SK-N-SH (cell line): Measurements from ENCODE around the gene FRY. TPM values are rescaled to one million over a fixed set of nuclear protein-coding genes. Genes with fewer than 3 reads are reported as not detected.

Experiments
- CTCF ChIA-PET: fragments of 300-600, 350-600 bp; formaldehyde crosslinking; extraction: SDS; loops from one replicate; lab custom pipeline; 2021; lab: Yijun Ruan, JAX
- POLR2A ChIA-PET: fragments of 350-600 bp; sonication (Branson Sonifier 250); formaldehyde crosslinking; extraction: SDS; loops from one replicate; lab custom pipeline; 2020; ENCODE audit warnings: antibody characterized with exemption, inconsistent platforms; lab: Yijun Ruan, JAX
- DNase-seq: peaks from one replicate; pipeline ENCODE4 v3.0.0; 2012
- H2AFZ ChIP-seq: fragments of 200-600 bp; sonication (generic); 2 replicates; pipeline ENCODE4 v1.8.1; 2016; ENCODE audit warnings: antibody characterized with exemption, mild to moderate bottlenecking, low read depth
- H3F3A ChIP-seq: fragments of 200-600 bp; sonication (generic); replicated peaks from 2 replicates; pipeline ENCODE3; 2016; ENCODE audit warnings: antibody characterized with exemption, mild to moderate bottlenecking; ENCODE audit not compliant: insufficient read depth
- H3K27ac ChIP-seq, 2 experiments: fragments of 200-500 bp in 1 of 2; fragments of 200-600 bp in 1 of 2; sonication (Bioruptor generic) in 1 of 2; sonication (generic), shearing (Covaris generic) in 1 of 2; 2 replicates each; pipeline versions ENCODE4 v1.5.1 to v1.6.1; 2014 to 2016; ENCODE audit warnings: low read depth in 2 of 2, inconsistent platforms in 1 of 2, low read length in 1 of 2, mild to moderate bottlenecking in 1 of 2, mixed read lengths in 1 of 2
- H3K27me3 ChIP-seq: fragments of 200-600 bp; sonication (generic), shearing (Covaris generic); 2 replicates; pipeline ENCODE4 v1.6.1; 2016; ENCODE audit warnings: mixed run types; ENCODE audit not compliant: insufficient read depth
- H3K36me3 ChIP-seq, 2 experiments: fragments of 200-500 bp in 1 of 2; fragments of 200-600 bp in 1 of 2; sonication (Bioruptor generic) in 1 of 2; sonication (generic) in 1 of 2; replicated peaks in 1 of 2; 2 replicates each; pipeline versions ENCODE3 to v1.5.1; 2014 to 2016; ENCODE audit warnings: low read length in 1 of 2, mild to moderate bottlenecking in 1 of 2; ENCODE audit not compliant: insufficient read depth in 2 of 2, control insufficient read depth in 1 of 2
- H3K4me1 ChIP-seq, 2 experiments: fragments of 200-500 bp in 1 of 2; fragments of 200-600 bp in 1 of 2; sonication (Bioruptor generic) in 1 of 2; sonication (generic), shearing (Covaris generic) in 1 of 2; 2 replicates each; pipeline versions ENCODE4 v1.5.1 to v1.6.1; 2014 to 2016; ENCODE audit warnings: low read depth in 1 of 2, low read length in 1 of 2, mixed run types in 1 of 2; ENCODE audit not compliant: insufficient read depth in 2 of 2, control insufficient read depth in 1 of 2
- H3K4me2 ChIP-seq: fragments of 200-600 bp; sonication (generic), shearing (Covaris generic); 2 replicates; pipeline ENCODE4 v1.6.1; 2017; ENCODE audit warnings: mixed run types
- H3K4me3 ChIP-seq, 2 experiments: fragments of 200-500 bp in 1 of 2; fragments of 200-600 bp in 1 of 2; sonication (Bioruptor generic) in 1 of 2; sonication (generic), shearing (Covaris generic) in 1 of 2; 2 replicates each; pipeline versions ENCODE4 v1.5.1 to v1.8.1; 2014 to 2016; ENCODE audit warnings: low read depth in 2 of 2, inconsistent platforms in 1 of 2, low read length in 1 of 2, mild to moderate bottlenecking in 1 of 2, mixed read lengths in 1 of 2, moderate library complexity in 1 of 2
- H3K79me2 ChIP-seq: fragments of 200-600 bp; sonication (generic); 2 replicates; pipeline ENCODE4 v1.8.1; 2017; ENCODE audit warnings: mild to moderate bottlenecking; ENCODE audit not compliant: insufficient read depth
- H3K9ac ChIP-seq: fragments of 200-600 bp; sonication (generic); 2 replicates; pipeline ENCODE4 v1.6.1; 2017; ENCODE audit warnings: mixed run types
- H3K9me2 ChIP-seq: fragments of 200-600 bp; sonication (generic); 2 replicates; pipeline ENCODE4 v1.6.1; 2017; ENCODE audit warnings: mixed run types
- H3K9me3 ChIP-seq: fragments of 200-600 bp; sonication (generic); 2 replicates; pipeline ENCODE4 v1.6.1; 2017; ENCODE audit warnings: mixed run types, mild to moderate bottlenecking, moderate library complexity
- H4K20me1 ChIP-seq: fragments of 200-600 bp; sonication (generic); 2 replicates; pipeline ENCODE4 v1.6.1; 2017; ENCODE audit warnings: mild to moderate bottlenecking, mixed run types; ENCODE audit not compliant: insufficient read depth
- CHD2 ChIP-seq: fragments of 150-350 bp; IDR thresholded peaks from 2 replicates; pipeline ENCODE4 v1.6.1; 2018; ENCODE audit warnings: low read length; ENCODE audit not compliant: partially characterized antibody
- CTCF ChIP-seq: fragments of 200-600 bp; sonication (generic); IDR thresholded peaks from 2 replicates; pipeline ENCODE4 v1.6.1; 2017; ENCODE audit warnings: antibody characterized with exemption, mild to moderate bottlenecking, moderate library complexity
- EZH2phosphoT487 ChIP-seq: fragments of 200-600 bp; sonication (generic); IDR thresholded peaks from 2 replicates; pipeline ENCODE4 v1.6.1; 2017; ENCODE audit warnings: low read depth, mixed run types, mild to moderate bottlenecking, antibody characterized with exemption, moderate library complexity, borderline replicate concordance
- FOSL2 ChIP-seq: IDR thresholded peaks from 2 replicates; pipeline ENCODE4 v1.4.0; 2012; ENCODE audit warnings: low read depth, mild to moderate bottlenecking, moderate library complexity, borderline replicate concordance
- FOXM1 ChIP-seq: IDR thresholded peaks from 2 replicates; pipeline ENCODE4 v1.4.0; 2012; ENCODE audit warnings: low read depth, mild to moderate bottlenecking
- GATA2 ChIP-seq: sonication (generic); formaldehyde crosslinking; IDR thresholded peaks from 2 replicates; pipeline ENCODE4 v1.5.0; 2020; ENCODE audit warnings: mild to moderate bottlenecking, missing genetic modification reagents
- NFIC ChIP-seq: IDR thresholded peaks from 2 replicates; pipeline ENCODE4 v1.4.0; 2012; ENCODE audit warnings: borderline replicate concordance
- NRF1 ChIP-seq: IDR thresholded peaks from 2 replicates; pipeline ENCODE4 v1.6.1; 2012; ENCODE audit warnings: low read depth, mild to moderate bottlenecking, low read length
- RCOR1 ChIP-seq: fragments of 150-350 bp; IDR thresholded peaks from 2 replicates; pipeline ENCODE4 v1.6.1; 2017; ENCODE audit warnings: antibody characterized with exemption, low read length
- REST ChIP-seq: IDR thresholded peaks from 2 replicates; pipeline ENCODE4 v1.6.1; 2012; ENCODE audit warnings: mild to moderate bottlenecking, low read depth, low read length, moderate library complexity
- SIN3A ChIP-seq: IDR thresholded peaks from 2 replicates; pipeline ENCODE4 v1.6.1; 2012; ENCODE audit warnings: low read depth, mild to moderate bottlenecking, low read length, moderate library complexity, borderline replicate concordance
- TCF12 ChIP-seq: IDR thresholded peaks from 2 replicates; pipeline ENCODE4 v1.4.0; 2012
- YY1 ChIP-seq: IDR thresholded peaks from 2 replicates; pipeline ENCODE4 v1.4.0; 2012; ENCODE audit warnings: low read depth, mild to moderate bottlenecking
- WGBS: methylation state at CpG from one replicate; pipeline ENCODE4 v1.1.6; 2017; ENCODE audit warnings: low lambda C conversion rate; 5-methylcytosine and 5-hydroxymethylcytosine counted together
- polyA plus RNA-seq, 3 experiments: library from polyadenylated mRNA; depleted of rRNA; stranded (reverse); fragments of >200 nt; gene quantifications; 2 replicates each; pipeline ENCODE4 v1.2.3, GENCODE V29; 2012

Gene FRY
- polyA plus RNA-seq, 1 of the 3 experiments (the other 2 are of a cell fraction) = 1.4 TPM

- no peak for TF ChIP-seq FOXM1
- no peak for TF ChIP-seq TCF12
- no peak for TF ChIP-seq RCOR1
Measured at GRCh38 chr13:32022311-32022710, 9.3 kb upstream of the FRY start (continued).

GRCh38 chr13:32023096-32023495 is 8.5 kb upstream of the FRY start:
- TF ChIP-seq NFIC (no peak), FOSL2 (no peak), YY1 (no peak), REST (no peak), GATA2 (CRISPR knock-in tag) (no peak), EZH2phosphoT487 (no peak), NRF1 (no peak), SIN3A (no peak)
- H3K79me2 ChIP-seq = no peaks in the 10 kb centered on the region
- WGBS = 82% methylated on average over 3 of the region's 3 CpGs
- peaks cover 0 to 3% of the 10 kb centered on the region in 2 experiments; a peak in 1 of 4 replicates for H3K4me1 ChIP-seq
- no peak for DNase-seq
- no peak overlapping the region for H3K9ac ChIP-seq
- no peak overlapping the region for H3K4me2 ChIP-seq
- H3F3A ChIP-seq = no peaks in the 10 kb centered on the region
- POLR2A ChIA-PET = interaction anchor here (0.8 kb wide), 1 partner anchor 292 kb away, joined by 3 read pairs; the partner anchor contains the start of genes BRCA2 and ZAR1L
- H3K27me3 ChIP-seq = no peaks in the 10 kb centered on the region
- CTCF ChIA-PET = interaction anchor here (0.8 to 1.5 kb wide), 3 partner anchors 9 to 141 kb away, joined by 3 to 4 read pairs (median 3); partner anchors contain the start of gene FRY
- H3K9me2 ChIP-seq = no peaks in the 10 kb centered on the region
- H2AFZ ChIP-seq = no peak overlapping the region
- no peaks in the 10 kb centered on the region for H3K9me3 ChIP-seq
- H3K4me3 ChIP-seq = no peak overlapping the region
- H3K27ac ChIP-seq = no peak overlapping the region
- no peaks in the 10 kb centered on the region for H3K36me3 ChIP-seq
- H4K20me1 ChIP-seq = no peaks in the 10 kb centered on the region

- CTCF ChIA-PET = interaction anchor here (0.6 kb wide), 1 partner anchor 292 kb away, joined by 3 read pairs; no protein-coding TSS in a partner anchor
- POLR2A ChIA-PET = no interaction called here
Measured at GRCh38 chr13:32023698-32024097, 7.9 kb upstream of the FRY start.

More at GRCh38 chr13:32023698-32024097, 7.9 kb upstream of the FRY start:
- no peaks in the 10 kb centered on the region for H3K79me2 ChIP-seq
- H3K4me1 ChIP-seq = peaks cover 0 to 3% of the 10 kb centered on the region in 2 experiments; a peak in 1 of 4 replicates
- H3K27me3 ChIP-seq = no peaks in the 10 kb centered on the region
- no peaks in the 10 kb centered on the region for H4K20me1 ChIP-seq
- no peak for DNase-seq
- no peak overlapping the region for H2AFZ ChIP-seq
- TF ChIP-seq CTCF (peak; percentile 56), CHD2 (no peak)
- 86% methylated on average over 3 of the region's 3 CpGs for WGBS
- no peak overlapping the region for H3K9ac ChIP-seq
- H3K4me2 ChIP-seq = no peak overlapping the region
- no peaks in the 10 kb centered on the region for H3F3A ChIP-seq
- H3K9me2 ChIP-seq = no peaks in the 10 kb centered on the region
- H3K27ac ChIP-seq = no peak overlapping the region
- no peak overlapping the region for H3K4me3 ChIP-seq
- no peaks in the 10 kb centered on the region for H3K9me3 ChIP-seq
- H3K36me3 ChIP-seq = no peaks in the 10 kb centered on the region
